ENCODE measurements around the gene FAM120B. TPM values are rescaled to one million over a fixed set of nuclear protein-coding genes. Genes with fewer than 3 reads are reported as not detected.

The FAM120B gene
- total RNA-seq, 1 donor from 2014 or later = 19.7 TPM

- no peak overlapping the region for H3K4me2 ChIP-seq
- H4K20me1 ChIP-seq (ENCODE audit: low read depth) = no peaks in the 10 kb centered on the region
- TF ChIP-seq EZH2 (IDR thresholded peaks at IDR 0.05) = no peak
- TF ChIP-seq EZH2phosphoT487 (IDR thresholded peaks at IDR 0.05) = no peak
- TF ChIP-seq CTCF (IDR thresholded peaks at IDR 0.05) = no peak
- H3F3A ChIP-seq (ENCODE audit: low read depth) = no peaks in the 10 kb centered on the region
- peaks cover 58% of the 10 kb centered on the region for H3K36me3 Mint-ChIP-seq
- no peaks in the 10 kb centered on the region for H3K79me2 ChIP-seq (ENCODE audit: low read depth)
- peaks cover 17% of the 10 kb centered on the region for H3K4me1 Mint-ChIP-seq
- H3K27ac ChIP-seq = no peak overlapping the region
- H3K9me3 ChIP-seq (ENCODE audit: low read depth) = no peaks in the 10 kb centered on the region
- no peak overlapping the region for H3K4me3 ChIP-seq
- H3K27me3 Mint-ChIP-seq (ENCODE audit: insufficient read depth, low read depth) = peaks cover 2% of the 10 kb centered on the region
- H3K4me3 Mint-ChIP-seq = no peak overlapping the region
- H3K27me3 ChIP-seq = no peaks in the 10 kb centered on the region
- DNase-seq (ENCODE audit: low spot score) = no peak
- H3K9me3 Mint-ChIP-seq = peaks cover 12% of the 10 kb centered on the region
- H3K27ac Mint-ChIP-seq = peak overlapping the region; percentile 15
- H3K36me3 ChIP-seq = no peaks in the 10 kb centered on the region
- H3K4me1 ChIP-seq = no peaks in the 10 kb centered on the region
- H3K9ac ChIP-seq = no peak overlapping the region
- H2AFZ ChIP-seq (replicated peaks) = no peak overlapping the region
These were observed 38.3 kb downstream of the FAM120B start for GRCh38 chr6:170344631-170345576.

- no peaks in the 10 kb centered on the region for H3K9me3 ChIP-seq (ENCODE audit: low read depth)
- no peaks in the 10 kb centered on the region for H4K20me1 ChIP-seq (ENCODE audit: low read depth)
- peaks cover 57% of the 10 kb centered on the region for H3K36me3 Mint-ChIP-seq
- no peaks in the 10 kb centered on the region for H3F3A ChIP-seq (ENCODE audit: low read depth)
- H2AFZ ChIP-seq (replicated peaks) = no peak overlapping the region
- peaks cover 5% of the 10 kb centered on the region for H3K36me3 ChIP-seq
- H3K9ac ChIP-seq = no peak overlapping the region
- peak overlapping the region; percentile 13 for H3K27ac Mint-ChIP-seq
- H3K4me3 ChIP-seq = no peak overlapping the region
- no peak overlapping the region for H3K4me2 ChIP-seq
- no peak overlapping the region for H3K27ac ChIP-seq
- H3K4me1 ChIP-seq = no peaks in the 10 kb centered on the region
- peaks cover 17% of the 10 kb centered on the region for H3K4me1 Mint-ChIP-seq
- TF ChIP-seq EZH2 (IDR thresholded peaks at IDR 0.05) = no peak
- no peak for TF ChIP-seq EZH2phosphoT487 (IDR thresholded peaks at IDR 0.05)
- no peak for TF ChIP-seq CTCF (IDR thresholded peaks at IDR 0.05)
- H3K27me3 ChIP-seq = no peaks in the 10 kb centered on the region
- peaks cover 2% of the 10 kb centered on the region for H3K27me3 Mint-ChIP-seq (ENCODE audit: insufficient read depth, low read depth)
- H3K4me3 Mint-ChIP-seq = no peak overlapping the region
- H3K9me3 Mint-ChIP-seq = peaks cover 11% of the 10 kb centered on the region
- H3K79me2 ChIP-seq (ENCODE audit: low read depth) = no peaks in the 10 kb centered on the region
- no peak for DNase-seq (ENCODE audit: low spot score)
These were observed 39.1 kb downstream of the FAM120B start for GRCh38 chr6:170345662-170346061.

DNA sequence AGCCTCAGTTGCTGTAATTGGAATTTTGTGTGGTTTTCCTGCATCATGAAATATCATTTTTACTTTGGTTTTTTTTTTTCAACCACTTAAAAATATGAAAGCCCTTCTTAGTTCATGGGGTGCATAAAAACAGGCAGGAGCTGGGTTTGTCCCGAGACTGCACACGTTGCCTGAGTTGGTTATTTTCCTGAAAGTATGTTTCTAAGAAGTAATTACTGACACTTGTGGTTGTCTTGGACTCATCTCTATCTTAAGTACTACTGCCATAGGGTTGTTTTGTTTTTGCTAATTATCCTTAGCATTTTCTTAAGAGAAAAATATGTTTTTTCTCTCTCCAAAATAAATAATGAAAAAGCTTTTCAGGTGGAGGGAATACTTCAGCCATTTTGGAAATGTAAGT, 40.1 kb downstream of the FAM120B start:
- Mint-ChIP-seq H3K4me1 (peaks cover 17% of the 10 kb centered on the region), H3K36me3 (peaks cover 64% of the 10 kb centered on the region), H3K4me3 (no peak overlapping the region), H3K27ac (no peak overlapping the region), H3K27me3 (ENCODE audit: insufficient read depth, low read depth) (peaks cover 2% of the 10 kb centered on the region), H3K9me3 (peaks cover 21% of the 10 kb centered on the region)
- Histone ChIP-seq H3K9ac (no peak overlapping the region), H3K27ac (no peak overlapping the region), H3K4me3 (no peak overlapping the region), H3K4me2 (no peak overlapping the region), H4K20me1 (ENCODE audit: low read depth) (no peaks in the 10 kb centered on the region), H3F3A (ENCODE audit: low read depth) (no peaks in the 10 kb centered on the region), H2AFZ (replicated peaks) (no peak overlapping the region), H3K27me3 (no peaks in the 10 kb centered on the region), H3K79me2 (ENCODE audit: low read depth) (no peaks in the 10 kb centered on the region), H3K36me3 (peaks cover 6% of the 10 kb centered on the region), H3K4me1 (no peaks in the 10 kb centered on the region), H3K9me3 (ENCODE audit: low read depth) (no peaks in the 10 kb centered on the region)
- no peak for DNase-seq (ENCODE audit: low spot score)
- TF ChIP-seq EZH2 (IDR thresholded peaks at IDR 0.05) = no peak

DNA sequence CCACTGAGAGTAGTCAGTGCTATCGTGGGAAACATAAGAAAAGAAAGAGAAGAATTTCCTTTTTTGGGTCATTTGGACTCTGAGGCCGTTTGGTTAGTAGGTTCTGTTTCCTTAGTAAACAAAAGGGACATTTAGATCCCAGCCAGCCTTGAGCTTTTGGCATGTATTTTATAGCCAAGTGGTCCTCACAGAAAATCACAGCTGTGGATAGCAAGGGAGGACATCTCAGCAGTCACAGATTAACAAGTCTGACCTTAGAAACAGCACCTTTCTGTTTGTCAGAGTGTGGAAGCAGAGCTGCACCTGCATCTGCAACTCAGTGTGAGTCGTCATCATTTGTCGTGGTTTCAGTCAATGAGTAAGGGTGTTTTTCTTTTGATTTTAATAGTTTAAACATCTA, 40.5 kb downstream of the FAM120B start:
- H3K4me2 ChIP-seq = no peak overlapping the region
- H2AFZ ChIP-seq (replicated peaks) = no peak overlapping the region
- H3K36me3 ChIP-seq = peaks cover 6% of the 10 kb centered on the region
- H3K4me3 ChIP-seq = no peak overlapping the region
- H3K9me3 ChIP-seq (ENCODE audit: low read depth) = peaks cover 4% of the 10 kb centered on the region
- DNase-seq (ENCODE audit: low spot score) = no peak
- no peaks in the 10 kb centered on the region for H3K79me2 ChIP-seq (ENCODE audit: low read depth)
- no peaks in the 10 kb centered on the region for H3K27me3 ChIP-seq
- H3K27me3 Mint-ChIP-seq (ENCODE audit: insufficient read depth, low read depth) = peaks cover 2% of the 10 kb centered on the region
- H3K9me3 Mint-ChIP-seq = peaks cover 22% of the 10 kb centered on the region
- no peak overlapping the region for H3K4me3 Mint-ChIP-seq
- H3K4me1 ChIP-seq = no peaks in the 10 kb centered on the region
- no peaks in the 10 kb centered on the region for H3F3A ChIP-seq (ENCODE audit: low read depth)
- no peak overlapping the region for H3K27ac Mint-ChIP-seq
- peaks cover 64% of the 10 kb centered on the region for H3K36me3 Mint-ChIP-seq
- TF ChIP-seq CTCF (IDR thresholded peaks at IDR 0.05) = no peak
- no peak for TF ChIP-seq EZH2phosphoT487 (IDR thresholded peaks at IDR 0.05)
- TF ChIP-seq EZH2 (IDR thresholded peaks at IDR 0.05) = no peak
- peaks cover 17% of the 10 kb centered on the region for H3K4me1 Mint-ChIP-seq
- no peaks in the 10 kb centered on the region for H4K20me1 ChIP-seq (ENCODE audit: low read depth)
- H3K27ac ChIP-seq = no peak overlapping the region
- H3K9ac ChIP-seq = no peak overlapping the region
